Stimulated activated CD8-positive, alpha-beta memory T cell treated with anti-CD3 and anti-CD28 coated beads, Interleukin-12 subunit alpha, Interleukin-12 subunit beta, amount 100 ng/mL, for 24 hours (primary cell): Measurements from ENCODE around the gene FBXL4.

ENCODE experiments used
- DNase-seq: peaks from one replicate; pipeline ENCODE4 v3.0.0-alpha.2; 2020; ENCODE audit errors: extremely low read depth

FBXL4 gene

GRCh38 chr6:98838975-98839374, 108.8 kb downstream of the FBXL4 start:
- no peak for DNase-seq

- DNase-seq = no peak
Measured at GRCh38 chr6:98838032-98838431, 109.7 kb downstream of the FBXL4 start.

- DNase-seq = no peak
Measured at GRCh38 chr6:98836962-98837944, 110.5 kb downstream of the FBXL4 start.

- DNase-seq = no peak
Measured at GRCh38 chr6:98836025-98836961, 111.5 kb downstream of the FBXL4 start.

- DNase-seq = no peak
Measured at GRCh38 chr6:98835149-98836024, 112.4 kb downstream of the FBXL4 start.

- DNase-seq = peak; percentile 47
Measured at GRCh38 chr6:98834060-98835031, 113.4 kb downstream of the FBXL4 start, which contains the start of gene POU3F2. Gene POU3F2 (plus strand): TSS chr6:98834574. CDS start chr6:98834874, 300 bp downstream.

GRCh38 chr6:98833307-98834059, 114.3 kb downstream of the FBXL4 start:
- DNase-seq = no peak

- no peak for DNase-seq
Measured at GRCh38 chr6:98833057-98833306, 114.8 kb downstream of the FBXL4 start.

- DNase-seq = no peak
Measured at GRCh38 chr6:98832284-98833056, 115.3 kb downstream of the FBXL4 start.

GRCh38 chr6:98831959-98832283, 115.8 kb downstream of the FBXL4 start:
- no peak for DNase-seq

GRCh38 chr6:98831057-98831958, 116.4 kb downstream of the FBXL4 start:
- DNase-seq = no peak

- DNase-seq = no peak
Measured at GRCh38 chr6:98830146-98830545, 117.6 kb downstream of the FBXL4 start.

GRCh38 chr6:98828941-98829411, 118.8 kb downstream of the FBXL4 start:
- no peak for DNase-seq

GRCh38 chr6:98828211-98828788, 119.4 kb downstream of the FBXL4 start:
- DNase-seq = no peak

GRCh38 chr6:98827295-98828159, 120.2 kb downstream of the FBXL4 start:
- DNase-seq = no peak

GRCh38 chr6:98825600-98826230, 122.0 kb downstream of the FBXL4 start:
- DNase-seq = no peak
